B cell (primary cell): Measurements from ENCODE around the gene REPS2. TPM values are rescaled to one million over a fixed set of nuclear protein-coding genes. Genes with fewer than 3 reads are reported as not detected.

ENCODE experiments used
- ATAC-seq: fragments of 200-7000 bp; cut with Tn5 transposase; one replicate; pipeline ENCODE4 v1.10.0; 2021; ENCODE audit warnings: low read depth, mild to moderate bottlenecking, moderate number of reproducible peaks, moderate library complexity
- CTCF ChIA-PET: fragments of 350-600 bp; sonication (Branson Sonifier 250); formaldehyde crosslinking; loops from one replicate; lab custom pipeline; 2021; ENCODE audit warnings: antibody characterized with exemption, inconsistent platforms; lab: Charles Lee
- POLR2A ChIA-PET: fragments of 350-600 bp; sonication (Branson Sonifier 250); formaldehyde crosslinking; loops from one replicate; lab custom pipeline; 2021; ENCODE audit warnings: antibody characterized with exemption; lab: Charles Lee
- DNase-seq: peaks from one replicate; pipeline ENCODE4 v3.0.0; 2013
- H2AFZ ChIP-seq: 2 replicates; pipeline ENCODE4 v1.6.1; 2012; ENCODE audit warnings: mild to moderate bottlenecking, low read depth, low read length; ENCODE audit not compliant: insufficient read depth, poor library complexity, severe bottlenecking
- H3K27ac ChIP-seq, 2 donors: 1 replicate in 1 of 2; 2 replicates in 1 of 2; pipeline ENCODE4 v1.5.1; 2012 to 2013; ENCODE audit warnings: low read length in 2 of 2, mild to moderate bottlenecking in 2 of 2, moderate library complexity in 1 of 2
- H3K27me3 ChIP-seq, 4 experiments: fragments of 200-600 bp in 1 of 4; sonication (generic) in 1 of 4; replicated peaks in 1 of 4; 1 replicate in 2 of 4; 2 replicates in 2 of 4; pipeline versions ENCODE4 v1.6.1 to v1.7.0; 2013 to 2016; ENCODE audit warnings: low read length in 3 of 4, mild to moderate bottlenecking in 2 of 4, mixed read lengths in 1 of 4, moderate library complexity in 1 of 4; ENCODE audit not compliant: insufficient read depth in 4 of 4, control insufficient read depth in 3 of 4; ENCODE audit errors: control extremely low read depth in 1 of 4
- H3K36me3 ChIP-seq, 2 experiments: replicated peaks in 1 of 2; 1 replicate in 1 of 2; 2 replicates in 1 of 2; pipeline versions ENCODE4 v1.6.1 to v1.7.1; 2013; ENCODE audit warnings: low read length in 1 of 2; ENCODE audit not compliant: insufficient read depth in 2 of 2, control insufficient read depth in 1 of 2; ENCODE audit errors: control extremely low read depth in 1 of 2, extremely low read depth in 1 of 2
- H3K4me1 ChIP-seq, 2 donors: fragments of 200-600 bp in 1 of 2; sonication (generic) in 1 of 2; 1 replicate in 1 of 2; 2 replicates in 1 of 2; pipeline versions ENCODE4 v1.5.1 to v1.6.1; 2013 to 2017; ENCODE audit warnings: low read length in 2 of 2; ENCODE audit not compliant: control insufficient read depth in 2 of 2, insufficient read depth in 2 of 2
- H3K4me2 ChIP-seq: replicated peaks from 2 replicates; pipeline ENCODE3; 2012; ENCODE audit warnings: mild to moderate bottlenecking, low read depth, low read length; ENCODE audit not compliant: poor library complexity, severe bottlenecking
- H3K4me3 ChIP-seq, 5 experiments: fragments of 200-600 bp in 1 of 5; sonication (generic) in 1 of 5; 1 replicate in 3 of 5; 2 replicates in 2 of 5; pipeline versions ENCODE4 v1.5.1 to v1.7.0; 2011 to 2016; ENCODE audit warnings: low read length in 4 of 5, mild to moderate bottlenecking in 4 of 5, low read depth in 2 of 5, control low read depth in 1 of 5, moderate library complexity in 1 of 5; ENCODE audit not compliant: insufficient read depth in 1 of 5; ENCODE audit errors: control extremely low read depth in 1 of 5, extremely low read depth in 1 of 5
- H3K79me2 ChIP-seq: fragments of 200-600 bp; sonication (generic); one replicate; pipeline ENCODE4 v1.6.0; 2016; ENCODE audit warnings: low read length; ENCODE audit not compliant: control insufficient read depth, insufficient read depth
- H3K9ac ChIP-seq: fragments of 200-600 bp; sonication (generic); 2 replicates; pipeline ENCODE4 v1.6.1; 2017; ENCODE audit warnings: mild to moderate bottlenecking, low read length, moderate library complexity
- H3K9me3 ChIP-seq, 3 donors: one replicate each; pipeline versions ENCODE4 v1.6.1 to v1.7.1; 2013; ENCODE audit warnings: low read length in 2 of 3; ENCODE audit not compliant: control insufficient read depth in 2 of 3, insufficient read depth in 1 of 3; ENCODE audit errors: control extremely low read depth in 1 of 3
- H4K20me1 ChIP-seq: 2 replicates; pipeline ENCODE4 v1.6.0; 2012; ENCODE audit warnings: mild to moderate bottlenecking, low read length; ENCODE audit not compliant: insufficient read depth, control insufficient read depth, poor library complexity, severe bottlenecking
- H3K27ac Mint-ChIP-seq: one replicate; pipeline ENCODE4 v1.8.0; 2021; ENCODE audit warnings: mixed read lengths
- H3K27me3 Mint-ChIP-seq: one replicate; pipeline ENCODE4 v1.8.0; 2021; ENCODE audit warnings: mixed read lengths
- H3K4me1 Mint-ChIP-seq: one replicate; pipeline ENCODE4 v1.8.0; 2021; ENCODE audit warnings: mixed read lengths
- H3K4me3 Mint-ChIP-seq: one replicate; pipeline ENCODE4 v1.8.0; 2021; ENCODE audit warnings: mixed read lengths
- H3K9me3 Mint-ChIP-seq: one replicate; pipeline ENCODE4 v1.8.0; 2022; ENCODE audit warnings: mixed read lengths; ENCODE audit not compliant: insufficient read depth
- EZH2 ChIP-seq: IDR thresholded peaks from 2 replicates; pipeline ENCODE4 v1.6.1; 2012; ENCODE audit warnings: borderline replicate concordance, low read depth, mild to moderate bottlenecking, moderate library complexity, low read length; ENCODE audit not compliant: insufficient read depth, poor library complexity, severe bottlenecking
- WGBS: methylation state at CpG from one replicate; pipeline ENCODE4 v1.1.5; 2013; ENCODE audit warnings: missing lambda C conversion rate; ENCODE audit not compliant: insufficient coverage; 5-methylcytosine and 5-hydroxymethylcytosine counted together
- intact Hi-C: fragments of 100-400 bp; cut with micrococcal nuclease; formaldehyde crosslinking; loops from one replicate; pipeline ENCODE4 v1.10.0; 2022
- polyA plus RNA-seq: library from polyadenylated mRNA; depleted of rRNA; stranded (reverse); fragments of >200 nt; gene quantifications from 2 replicates; pipeline ENCODE4 v1.2.3, GENCODE V29; 2012
- total RNA-seq, 2 donors: library from RNA; stranded (reverse); fragments of 120-200 nt in 1 of 2; gene quantifications; 1 replicate in 1 of 2; 2 replicates in 1 of 2; pipeline versions ENCODE4 v1.2.3 to v1.2.4, GENCODE V29; 2013 to 2022
- TF ChIP-seq, protein P1 (sequence below): fragments of 200-600 bp; IDR thresholded peaks from one replicate; pipeline ENCODE4 v1.8.0; 2022; ENCODE audit warnings: antibody characterized with exemption, mild to moderate bottlenecking

REPS2 gene
- total and polyA plus RNA-seq, 2 donors (not counting 1 experiment from before 2014, with no cell fraction given), result 1.1 to 4.9 TPM

DNA sequence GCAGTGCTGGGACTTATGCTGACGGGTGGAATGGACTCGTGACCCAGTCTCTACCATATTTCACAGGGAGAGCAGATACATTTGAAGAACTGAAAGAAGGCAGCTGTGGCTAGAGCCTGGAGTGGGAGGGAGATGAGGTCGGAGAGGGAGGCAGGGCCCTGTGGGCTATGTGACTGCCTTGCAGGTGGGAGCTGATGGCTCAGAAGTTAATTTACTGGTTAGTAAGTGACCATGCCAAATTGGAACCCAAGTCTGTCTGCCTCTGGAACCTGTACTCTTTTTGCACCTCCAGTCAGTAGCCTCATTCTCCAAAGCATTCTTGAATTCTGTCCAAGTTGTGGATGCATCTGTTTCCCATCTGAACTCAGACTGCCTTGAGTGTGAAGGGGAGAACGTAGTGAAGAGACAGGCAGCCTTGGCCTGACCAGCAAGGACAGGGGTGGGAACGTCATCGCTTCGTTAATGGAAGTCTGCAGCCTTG is 92.3 kb downstream of the REPS2 start:
- no peaks in the 10 kb centered on the region for H3K79me2 ChIP-seq
- ATAC-seq (no peak), DNase-seq (no peak)
- POLR2A ChIA-PET, result no interaction called here
- CTCF ChIA-PET, result no interaction called here
- WGBS, result no CpG with 5 or more reads among the region's 7 CpGs
- Mint-ChIP-seq H3K4me1 (peaks cover 1% of the 10 kb centered on the region), H3K27me3 (no peaks in the 10 kb centered on the region), H3K27ac (no peak overlapping the region), H3K4me3 (no peak overlapping the region), H3K9me3 (no peaks in the 10 kb centered on the region)
- no peak overlapping the region for H3K4me2 ChIP-seq
- no peaks in the 10 kb centered on the region for H4K20me1 ChIP-seq
- H3K9me3 ChIP-seq, result no peaks in the 10 kb centered on the region
- intact Hi-C loops, result no loop called here
- no peak overlapping the region for H3K4me3 ChIP-seq
- H3K4me1 ChIP-seq, result no peaks in the 10 kb centered on the region
- H3K36me3 ChIP-seq, result no peaks in the 10 kb centered on the region
- H3K27me3 ChIP-seq, result no peaks in the 10 kb centered on the region
- no peak overlapping the region for H3K9ac ChIP-seq
- TF ChIP-seq EZH2, result no peak
- TF ChIP-seq, protein P1, sequence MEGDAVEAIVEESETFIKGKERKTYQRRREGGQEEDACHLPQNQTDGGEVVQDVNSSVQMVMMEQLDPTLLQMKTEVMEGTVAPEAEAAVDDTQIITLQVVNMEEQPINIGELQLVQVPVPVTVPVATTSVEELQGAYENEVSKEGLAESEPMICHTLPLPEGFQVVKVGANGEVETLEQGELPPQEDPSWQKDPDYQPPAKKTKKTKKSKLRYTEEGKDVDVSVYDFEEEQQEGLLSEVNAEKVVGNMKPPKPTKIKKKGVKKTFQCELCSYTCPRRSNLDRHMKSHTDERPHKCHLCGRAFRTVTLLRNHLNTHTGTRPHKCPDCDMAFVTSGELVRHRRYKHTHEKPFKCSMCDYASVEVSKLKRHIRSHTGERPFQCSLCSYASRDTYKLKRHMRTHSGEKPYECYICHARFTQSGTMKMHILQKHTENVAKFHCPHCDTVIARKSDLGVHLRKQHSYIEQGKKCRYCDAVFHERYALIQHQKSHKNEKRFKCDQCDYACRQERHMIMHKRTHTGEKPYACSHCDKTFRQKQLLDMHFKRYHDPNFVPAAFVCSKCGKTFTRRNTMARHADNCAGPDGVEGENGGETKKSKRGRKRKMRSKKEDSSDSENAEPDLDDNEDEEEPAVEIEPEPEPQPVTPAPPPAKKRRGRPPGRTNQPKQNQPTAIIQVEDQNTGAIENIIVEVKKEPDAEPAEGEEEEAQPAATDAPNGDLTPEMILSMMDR, result no peak
- H2AFZ ChIP-seq, result no peak overlapping the region
- no peak overlapping the region for H3K27ac ChIP-seq

DNA sequence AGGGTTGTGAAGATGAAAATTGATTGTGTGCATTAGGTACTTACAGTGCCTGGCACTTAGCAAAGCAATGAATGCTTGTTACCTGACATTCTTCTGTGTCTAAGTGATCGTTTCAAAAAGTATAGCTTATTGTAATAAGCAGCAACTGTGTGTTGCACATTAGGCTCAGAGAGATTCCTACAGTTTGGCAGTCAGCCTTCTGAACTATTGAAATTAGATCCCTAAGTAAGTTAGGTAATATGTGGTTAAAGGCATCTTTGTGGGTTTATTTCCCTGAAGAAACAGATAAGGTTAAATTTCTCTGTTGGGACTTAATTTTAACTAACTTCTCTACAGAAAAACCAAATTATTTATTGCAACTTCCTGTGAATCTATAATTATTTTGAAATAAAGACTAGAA is 93.4 kb downstream of the REPS2 start:
- TF ChIP-seq EZH2, result no peak
- TF ChIP-seq, protein P1, result no peak
- Mint-ChIP-seq H3K4me3 (no peak overlapping the region), H3K9me3 (no peaks in the 10 kb centered on the region), H3K4me1 (peaks cover 1% of the 10 kb centered on the region), H3K27me3 (no peaks in the 10 kb centered on the region), H3K27ac (no peak overlapping the region)
- intact Hi-C loops, result no loop called here
- Histone ChIP-seq H3K79me2 (no peaks in the 10 kb centered on the region), H2AFZ (no peak overlapping the region), H3K9me3 (no peaks in the 10 kb centered on the region), H3K27me3 (no peaks in the 10 kb centered on the region), H3K36me3 (no peaks in the 10 kb centered on the region), H4K20me1 (no peaks in the 10 kb centered on the region), H3K4me2 (no peak overlapping the region), H3K27ac (no peak overlapping the region), H3K4me3 (no peak overlapping the region), H3K9ac (no peak overlapping the region), H3K4me1 (no peaks in the 10 kb centered on the region)
- DNase-seq (no peak), ATAC-seq (no peak)
- WGBS, result no CpG with 5 or more reads among the region's 1 CpG
- POLR2A ChIA-PET, result no interaction called here
- CTCF ChIA-PET, result no interaction called here
